Keratinocyte (primary cell): ENCODE measurements around the gene TMED5. TPM values are rescaled to one million over a fixed set of nuclear protein-coding genes. Genes with fewer than 3 reads are reported as not detected.

Experiments used
- DNase-seq: peaks from one replicate; pipeline ENCODE4 v3.0.0-alpha.2; 2011; ENCODE audit warnings: low read depth, missing footprints, low spot score
- FAIRE-seq: peaks from 2 replicates; lab custom pipeline; 2011; peaks lifted over from hg19 to GRCh38; lab: Jason Lieb, UNC
- H2AFZ ChIP-seq: 2 replicates; pipeline ENCODE4 v1.6.0; 2012; ENCODE audit warnings: low read length, control low read depth, inconsistent platforms; ENCODE audit not compliant: control insufficient read depth
- H3K27ac ChIP-seq: 2 replicates; pipeline ENCODE4 v1.5.1; 2011; ENCODE audit warnings: low read length; ENCODE audit not compliant: control insufficient read depth, insufficient read depth
- H3K27me3 ChIP-seq: 3 replicates; pipeline ENCODE4 v1.6.0; 2011; ENCODE audit warnings: low read length; ENCODE audit not compliant: control insufficient read depth, insufficient read depth; ENCODE audit errors: extremely low read depth
- H3K36me3 ChIP-seq, 2 experiments: 2 replicates in 1 of 2; 3 replicates in 1 of 2; pipeline ENCODE4 v1.5.1; 2011; ENCODE audit warnings: low read length in 2 of 2, mild to moderate bottlenecking in 1 of 2; ENCODE audit not compliant: control insufficient read depth in 2 of 2, insufficient read depth in 2 of 2; ENCODE audit errors: extremely low read depth in 1 of 2
- H3K4me1 ChIP-seq: 3 replicates; pipeline ENCODE4 v1.5.1; 2011; ENCODE audit warnings: low read length; ENCODE audit not compliant: control insufficient read depth, insufficient read depth; ENCODE audit errors: extremely low read depth
- H3K4me2 ChIP-seq: 3 replicates; pipeline ENCODE4 v1.6.0; 2011; ENCODE audit warnings: low read depth, low read length; ENCODE audit not compliant: control insufficient read depth, insufficient read depth; ENCODE audit errors: extremely low read depth
- H3K4me3 ChIP-seq, 3 experiments: fragments of 200-600 bp in 1 of 3; sonication (generic) in 1 of 3; 2 replicates in 2 of 3; 3 replicates in 1 of 3; pipeline ENCODE4 v1.5.1; 2011 to 2016; ENCODE audit warnings: low read length in 3 of 3, mild to moderate bottlenecking in 3 of 3, control low read depth in 2 of 3, inconsistent platforms in 1 of 3, low read depth in 1 of 3, mixed read lengths in 1 of 3, mixed run types in 1 of 3, moderate library complexity in 1 of 3; ENCODE audit not compliant: control insufficient read depth in 2 of 3, insufficient read depth in 2 of 3; ENCODE audit errors: extremely low read depth in 1 of 3
- H3K79me2 ChIP-seq: 2 replicates; pipeline ENCODE4 v1.6.0; 2012; ENCODE audit warnings: low read length; ENCODE audit not compliant: control insufficient read depth, insufficient read depth
- H3K9ac ChIP-seq: 3 replicates; pipeline ENCODE4 v1.6.0; 2011; ENCODE audit warnings: low read length; ENCODE audit not compliant: control insufficient read depth, insufficient read depth; ENCODE audit errors: extremely low read depth
- H3K9me1 ChIP-seq: 3 replicates; pipeline ENCODE4 v1.6.0; 2011; ENCODE audit warnings: low read length; ENCODE audit not compliant: control insufficient read depth, insufficient read depth; ENCODE audit errors: extremely low read depth
- H3K9me3 ChIP-seq: 2 replicates; pipeline ENCODE4 v1.5.1; 2012; ENCODE audit warnings: low read depth, low read length; ENCODE audit not compliant: control insufficient read depth
- H4K20me1 ChIP-seq: 3 replicates; pipeline ENCODE4 v1.6.0; 2011; ENCODE audit warnings: low read length; ENCODE audit not compliant: control insufficient read depth, insufficient read depth; ENCODE audit errors: extremely low read depth
- CTCF ChIP-seq, 3 experiments: IDR thresholded peaks in 1 of 3; conservative IDR thresholded peaks in 1 of 3; optimal IDR thresholded peaks in 1 of 3; 2 replicates in 2 of 3; 3 replicates in 1 of 3; pipeline versions ENCODE3 to v1.5.1; 2011; ENCODE audit warnings: low read length in 3 of 3, mild to moderate bottlenecking in 3 of 3, moderate library complexity in 2 of 3, control low read depth in 1 of 3, inconsistent platforms in 1 of 3; ENCODE audit not compliant: insufficient read depth in 2 of 3; ENCODE audit errors: extremely low read depth in 1 of 3
- EZH2 ChIP-seq: IDR thresholded peaks from one replicate; pipeline ENCODE4 v1.6.1; 2012; ENCODE audit warnings: inconsistent platforms, mild to moderate bottlenecking, low read length, moderate library complexity
- dilution Hi-C: fragments of 300-500 bp; cut with MboI; formaldehyde crosslinking; loops from one replicate; pipeline ENCODE4 v1.7.0; 2020; ENCODE audit warnings: low sequenced_read_pairs; ENCODE audit not compliant: extremely low pct_ligation_motif_present
- polyA plus RNA-seq, 5 experiments: library from polyadenylated mRNA; depleted of rRNA in 3 of 5; stranded (reverse) in 3 of 5; stranded (forward) in 1 of 5; unstranded in 1 of 5; fragments of >200 nt; gene quantifications; 1 replicate in 1 of 5; 2 replicates in 3 of 5; 3 replicates in 1 of 5; pipeline versions ENCODE4 v1.2.1 to v1.2.3, GENCODE V29; 2011 to 2012; ENCODE audit warnings: missing spikeins in 2 of 5, low read depth in 1 of 5, low replicate concordance in 1 of 5

The TMED5 gene
- polyA plus RNA-seq, 1 donor (not counting 4 experiments of a cell fraction or from before 2014, with no cell fraction given), result 55.4 TPM

- Histone ChIP-seq H3K4me1 (no peaks in the 10 kb centered on the region), H3K9ac (no peak overlapping the region), H3K4me2 (no peak overlapping the region), H3K9me1 (no peaks in the 10 kb centered on the region), H3K4me3 (no peak overlapping the region), H3K9me3 (no peaks in the 10 kb centered on the region), H4K20me1 (no peaks in the 10 kb centered on the region), H2AFZ (no peak overlapping the region), H3K27me3 (no peaks in the 10 kb centered on the region), H3K36me3 (peaks cover 0 to 13% of the 10 kb centered on the region in 2 experiments), H3K27ac (no peak overlapping the region), H3K79me2 (no peaks in the 10 kb centered on the region)
- TF ChIP-seq CTCF (optimal IDR thresholded peaks at IDR 0.05 in 1 of 3, IDR thresholded peaks at IDR 0.05 in 1 of 3, conservative IDR thresholded peaks at IDR 0.05 in 1 of 3; ENCODE audit: extremely low read depth in 1 of 3, insufficient read depth in 2 of 3, low read length in 3 of 3) (no peak), EZH2 (no peak)
- DNase-seq, result no peak
- FAIRE-seq, result no peak
- dilution Hi-C loops, result no loop called here
These were observed 50.6 kb downstream of the TMED5 start for GRCh38 chr1:93129507-93130099.

GRCh38 chr1:93124556-93125355, 55.5 kb downstream of the TMED5 start:
- FAIRE-seq, result no peak
- H2AFZ ChIP-seq, result no peak overlapping the region

More at GRCh38 chr1:93124556-93125355, 55.5 kb downstream of the TMED5 start:
- no peaks in the 10 kb centered on the region for H4K20me1 ChIP-seq
- TF ChIP-seq EZH2, result no peak
- TF ChIP-seq CTCF (optimal IDR thresholded peaks at IDR 0.05 in 1 of 3, IDR thresholded peaks at IDR 0.05 in 1 of 3, conservative IDR thresholded peaks at IDR 0.05 in 1 of 3; ENCODE audit: extremely low read depth in 1 of 3, insufficient read depth in 2 of 3, low read length in 3 of 3), result no peak
- H3K4me1 ChIP-seq, result no peaks in the 10 kb centered on the region
- H3K4me2 ChIP-seq, result no peak overlapping the region
- no peaks in the 10 kb centered on the region for H3K27me3 ChIP-seq
- H3K9me3 ChIP-seq, result no peaks in the 10 kb centered on the region
- dilution Hi-C loops, result no loop called here
- H3K9me1 ChIP-seq, result no peaks in the 10 kb centered on the region
- H3K79me2 ChIP-seq, result no peaks in the 10 kb centered on the region
- H3K36me3 ChIP-seq, result peaks cover 0 to 11% of the 10 kb centered on the region in 2 experiments
- no peak for DNase-seq
- no peak overlapping the region for H3K4me3 ChIP-seq
- no peak overlapping the region for H3K27ac ChIP-seq
- no peak overlapping the region for H3K9ac ChIP-seq
